ENCODE measurements around the gene ZNF483.
"Not testable (repeated sequence)": the region's sequence is repeated elsewhere in the genome, so short reads cannot be mapped to it uniquely, and the experiment has no call there.

DNA sequence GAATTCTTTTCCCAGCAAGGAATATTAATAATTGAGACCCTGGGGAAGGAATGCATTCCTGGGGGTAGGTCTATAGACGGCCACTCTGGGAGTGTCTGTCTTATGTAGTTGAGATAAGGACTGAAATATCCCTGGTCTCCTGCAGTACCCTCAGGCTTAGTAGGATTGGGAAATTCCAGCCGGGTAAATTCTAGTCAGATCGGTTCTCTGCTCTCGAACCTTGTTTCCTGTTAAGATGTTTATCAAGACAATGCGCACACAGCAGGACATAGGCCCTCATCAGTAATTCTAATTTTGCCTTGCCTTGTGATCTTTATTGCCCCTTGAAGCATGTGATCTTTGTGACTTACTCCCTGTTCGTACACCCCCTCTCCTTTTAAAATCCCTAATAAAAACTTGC lies 13.4 kb upstream of the ZNF483 start:
- TF ChIP-seq CTCF (conservative IDR thresholded peaks at IDR 0.05 in 1 of 2, IDR thresholded peaks at IDR 0.05 in 1 of 2; ENCODE audit: extremely low read depth in 1 of 2, insufficient read depth in 1 of 2, low read depth in 1 of 2, low read length in 2 of 2); EZH2 (IDR thresholded peaks at IDR 0.05; ENCODE audit: borderline replicate concordance, low read length): not testable (repeated sequence)
